ENCODE results near the gene ICAM2.

ICAM2 gene

DNA sequence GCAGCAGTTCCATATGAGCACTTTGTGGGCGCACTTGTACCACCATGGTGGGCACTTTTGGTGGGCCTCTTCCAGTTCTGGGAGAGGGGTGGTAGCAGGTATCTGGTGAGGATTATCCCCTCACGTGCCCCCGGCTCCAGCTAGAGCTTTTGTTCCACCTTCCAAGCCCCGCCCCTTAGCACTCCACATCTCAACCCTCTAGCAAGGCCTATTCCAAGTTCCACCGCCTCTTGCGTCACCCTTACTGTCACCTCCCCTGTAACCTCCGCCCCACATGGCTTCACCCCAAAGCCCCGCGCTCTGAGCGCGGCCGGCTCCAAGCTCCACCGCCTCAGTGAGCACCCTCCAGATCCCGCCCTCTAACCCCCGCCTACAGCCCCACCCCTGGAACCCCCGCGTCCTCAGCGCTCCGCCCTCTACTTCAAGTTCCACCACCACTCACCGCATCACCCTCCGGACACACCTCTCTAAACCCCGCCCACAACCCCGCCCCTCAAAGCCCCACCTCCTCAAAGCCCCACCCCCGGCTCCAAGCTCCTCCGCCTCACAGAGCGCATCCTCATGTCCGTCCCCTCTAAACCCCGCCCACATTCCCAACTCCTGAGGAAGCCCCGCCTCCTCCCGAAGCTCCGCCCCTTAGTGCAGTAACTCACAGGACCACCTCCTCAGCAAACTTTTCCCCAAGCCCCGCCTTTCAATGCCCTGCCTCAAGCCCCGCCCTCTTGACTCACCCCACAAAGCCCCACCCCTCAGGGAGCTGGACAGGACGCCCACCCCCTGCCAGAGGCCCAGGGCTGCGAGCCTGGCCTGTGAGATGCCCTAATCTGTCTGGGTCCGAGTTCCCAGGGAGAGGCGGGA lies 58.8 kb downstream of the ICAM2 start:
- in situ Hi-C loops (cut with HindIII; ENCODE audit: low sequenced_read_pairs): no loop called here
- TF ChIP-seq, protein P1, sequence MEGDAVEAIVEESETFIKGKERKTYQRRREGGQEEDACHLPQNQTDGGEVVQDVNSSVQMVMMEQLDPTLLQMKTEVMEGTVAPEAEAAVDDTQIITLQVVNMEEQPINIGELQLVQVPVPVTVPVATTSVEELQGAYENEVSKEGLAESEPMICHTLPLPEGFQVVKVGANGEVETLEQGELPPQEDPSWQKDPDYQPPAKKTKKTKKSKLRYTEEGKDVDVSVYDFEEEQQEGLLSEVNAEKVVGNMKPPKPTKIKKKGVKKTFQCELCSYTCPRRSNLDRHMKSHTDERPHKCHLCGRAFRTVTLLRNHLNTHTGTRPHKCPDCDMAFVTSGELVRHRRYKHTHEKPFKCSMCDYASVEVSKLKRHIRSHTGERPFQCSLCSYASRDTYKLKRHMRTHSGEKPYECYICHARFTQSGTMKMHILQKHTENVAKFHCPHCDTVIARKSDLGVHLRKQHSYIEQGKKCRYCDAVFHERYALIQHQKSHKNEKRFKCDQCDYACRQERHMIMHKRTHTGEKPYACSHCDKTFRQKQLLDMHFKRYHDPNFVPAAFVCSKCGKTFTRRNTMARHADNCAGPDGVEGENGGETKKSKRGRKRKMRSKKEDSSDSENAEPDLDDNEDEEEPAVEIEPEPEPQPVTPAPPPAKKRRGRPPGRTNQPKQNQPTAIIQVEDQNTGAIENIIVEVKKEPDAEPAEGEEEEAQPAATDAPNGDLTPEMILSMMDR (IDR thresholded peaks at IDR 0.05; ENCODE audit: low read depth, low read length, missing control alignments): no peak
- no peak overlapping the region for H3K4me3 ChIP-seq (ENCODE audit: low read depth, low read length)
- no peak for DNase-seq (ENCODE audit: low read depth)

- DNase-seq (ENCODE audit: low read depth): no peak
- TF ChIP-seq, protein P1 (IDR thresholded peaks at IDR 0.05; ENCODE audit: low read depth, low read length, missing control alignments): no peak
- in situ Hi-C loops (cut with HindIII; ENCODE audit: low sequenced_read_pairs): no loop called here
- H3K4me3 ChIP-seq (ENCODE audit: low read depth, low read length): no peak overlapping the region
Observed at GRCh38 chr17:63960430-63960829, 60.0 kb downstream of the ICAM2 start.

DNA sequence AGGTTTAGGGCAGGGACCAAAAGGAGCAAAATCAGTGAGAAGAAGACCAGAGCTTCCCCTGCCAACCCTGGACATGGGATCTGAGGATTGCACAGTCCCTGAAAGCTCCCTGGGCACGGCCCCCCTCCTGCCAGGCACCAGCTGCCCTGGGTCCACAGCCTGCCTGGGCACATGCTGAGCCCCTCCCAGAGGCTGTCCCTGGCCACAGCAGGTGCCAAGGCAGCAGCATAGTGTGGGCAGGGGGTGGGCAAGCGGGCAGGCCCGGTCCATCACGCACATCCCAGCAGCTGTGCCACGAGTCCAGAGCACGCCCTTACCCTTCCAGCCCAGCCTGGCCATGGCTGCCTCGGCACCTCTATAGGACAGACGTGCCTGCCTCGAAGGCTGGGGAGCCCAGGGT lies 60.4 kb downstream of the ICAM2 start:
- no peak for DNase-seq (ENCODE audit: low read depth)

GRCh38 chr17:63956296-63956920 lies 64.0 kb downstream of the ICAM2 start:
- no peak overlapping the region for H3K4me3 ChIP-seq (ENCODE audit: low read depth, low read length)
- DNase-seq (ENCODE audit: low read depth): no peak
- TF ChIP-seq, protein P1 (IDR thresholded peaks at IDR 0.05; ENCODE audit: low read depth, low read length, missing control alignments): no peak
- in situ Hi-C loops (cut with HindIII; ENCODE audit: low sequenced_read_pairs): no loop called here

More for the DNA sequence above, 60.4 kb downstream of the ICAM2 start:
- no peak overlapping the region for H3K4me3 ChIP-seq (ENCODE audit: low read depth, low read length)
- in situ Hi-C loops (cut with HindIII; ENCODE audit: low sequenced_read_pairs): no loop called here
- TF ChIP-seq, protein P1 (IDR thresholded peaks at IDR 0.05; ENCODE audit: low read depth, low read length, missing control alignments): no peak

DNA sequence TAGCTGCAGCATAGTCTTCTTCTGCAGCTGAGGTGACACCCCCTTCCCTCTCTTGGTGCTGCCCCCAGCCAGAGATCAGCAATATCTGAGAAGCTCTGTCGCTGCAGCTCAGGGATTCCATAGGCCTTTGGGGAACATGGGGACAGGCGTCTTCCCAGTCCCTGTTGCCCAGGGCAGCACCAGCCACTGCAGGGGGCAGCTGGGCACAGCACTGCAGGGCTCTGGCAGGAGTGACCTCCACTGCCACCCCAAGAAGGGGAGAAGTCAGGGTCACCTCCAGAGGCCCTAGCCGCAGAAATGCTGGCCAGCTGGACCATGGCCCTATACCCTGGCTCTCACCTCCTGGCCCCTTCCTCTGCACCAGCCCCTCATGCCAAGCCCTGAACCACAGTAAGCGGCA lies 64.6 kb downstream of the ICAM2 start:
- no peak for DNase-seq (ENCODE audit: low read depth)
- TF ChIP-seq, protein P1 (IDR thresholded peaks at IDR 0.05; ENCODE audit: low read depth, low read length, missing control alignments): no peak
- in situ Hi-C loops (cut with HindIII; ENCODE audit: low sequenced_read_pairs): no loop called here

DNA sequence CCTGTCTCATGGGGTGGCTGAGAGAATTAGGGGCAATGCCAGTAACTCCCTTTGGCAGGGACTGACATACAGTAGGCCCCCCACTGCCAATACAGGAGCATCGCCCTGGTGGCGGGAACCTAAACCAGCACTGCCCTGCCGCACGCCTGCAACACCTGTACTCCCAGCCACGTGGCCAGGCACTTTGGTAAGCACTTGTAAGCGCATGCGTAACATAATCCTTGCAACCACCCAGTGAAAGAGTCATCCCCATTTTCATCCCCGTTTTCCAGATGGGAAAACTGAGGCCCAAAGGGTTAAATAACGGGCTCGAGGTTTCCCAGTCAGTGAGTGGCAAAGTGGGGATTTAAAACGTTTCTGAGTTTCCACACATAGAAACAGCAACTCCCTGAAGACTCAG lies 65.2 kb downstream of the ICAM2 start:
- in situ Hi-C loops (cut with HindIII; ENCODE audit: low sequenced_read_pairs): no loop called here
- TF ChIP-seq, protein P1 (IDR thresholded peaks at IDR 0.05; ENCODE audit: low read depth, low read length, missing control alignments): no peak
- H3K4me3 ChIP-seq (ENCODE audit: low read depth, low read length): no peak overlapping the region
- no peak for DNase-seq (ENCODE audit: low read depth)

More for the DNA sequence above, 64.6 kb downstream of the ICAM2 start:
- H3K4me3 ChIP-seq (ENCODE audit: low read depth, low read length): no peak overlapping the region

Measured in astrocyte of the cerebellum (primary cell).